Coronary artery (tissue), 2 donors: ENCODE results near the gene NFE2L1.
A peak's percentile ranks its signal among the peaks of the same experiment; 100 is the strongest.

Experiments used
- DNase-seq: peaks from one replicate; pipeline ENCODE4 v3.0.0-alpha.2; 2017; ENCODE audit warnings: low spot score
- H3K27ac ChIP-seq, 2 donors: fragments of 200-600 bp; sonication (generic); one replicate each; pipeline ENCODE4 v1.5.1; 2016 to 2019
- H3K4me3 ChIP-seq: fragments of 200-600 bp; sonication (generic); 2 replicates; pipeline ENCODE4 v1.5.1; 2016; ENCODE audit warnings: mild to moderate bottlenecking, moderate library complexity
- TF ChIP-seq, protein P1 (sequence below): fragments of 200-600 bp; sonication (generic); IDR thresholded peaks from one replicate; pipeline ENCODE4 v1.5.1; 2019; ENCODE audit warnings: antibody characterized with exemption

Gene NFE2L1

DNA sequence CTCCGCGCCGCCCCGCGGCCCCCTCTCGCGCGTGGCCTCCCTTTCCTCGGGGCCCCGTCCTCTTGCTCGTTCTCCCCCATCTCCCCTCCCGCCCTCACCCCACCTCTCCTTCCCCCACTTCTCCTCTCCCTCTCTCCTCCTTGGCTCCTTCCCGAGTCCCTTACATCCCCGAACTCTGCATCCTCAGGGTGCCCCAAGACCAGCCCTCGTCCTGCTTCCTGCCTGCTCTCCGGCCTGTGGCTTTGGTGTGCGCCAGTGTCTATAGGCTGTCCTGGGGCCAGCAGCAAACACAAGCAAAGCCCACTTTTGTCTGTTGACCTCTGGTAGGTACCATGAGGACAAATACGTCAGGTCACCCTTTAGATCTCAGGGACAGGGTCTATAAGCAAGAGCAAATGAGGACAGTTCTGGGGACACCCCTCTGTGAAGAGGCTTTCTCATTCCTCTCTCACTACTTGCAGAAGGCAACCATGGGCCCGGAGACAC, 10.3 kb upstream of the NFE2L1 start:
- Histone ChIP-seq H3K27ac (peak overlapping the region in 1 of 2 donors; percentile 93), H3K4me3 (peak overlapping the region; percentile 81)
- TF ChIP-seq, protein P1, sequence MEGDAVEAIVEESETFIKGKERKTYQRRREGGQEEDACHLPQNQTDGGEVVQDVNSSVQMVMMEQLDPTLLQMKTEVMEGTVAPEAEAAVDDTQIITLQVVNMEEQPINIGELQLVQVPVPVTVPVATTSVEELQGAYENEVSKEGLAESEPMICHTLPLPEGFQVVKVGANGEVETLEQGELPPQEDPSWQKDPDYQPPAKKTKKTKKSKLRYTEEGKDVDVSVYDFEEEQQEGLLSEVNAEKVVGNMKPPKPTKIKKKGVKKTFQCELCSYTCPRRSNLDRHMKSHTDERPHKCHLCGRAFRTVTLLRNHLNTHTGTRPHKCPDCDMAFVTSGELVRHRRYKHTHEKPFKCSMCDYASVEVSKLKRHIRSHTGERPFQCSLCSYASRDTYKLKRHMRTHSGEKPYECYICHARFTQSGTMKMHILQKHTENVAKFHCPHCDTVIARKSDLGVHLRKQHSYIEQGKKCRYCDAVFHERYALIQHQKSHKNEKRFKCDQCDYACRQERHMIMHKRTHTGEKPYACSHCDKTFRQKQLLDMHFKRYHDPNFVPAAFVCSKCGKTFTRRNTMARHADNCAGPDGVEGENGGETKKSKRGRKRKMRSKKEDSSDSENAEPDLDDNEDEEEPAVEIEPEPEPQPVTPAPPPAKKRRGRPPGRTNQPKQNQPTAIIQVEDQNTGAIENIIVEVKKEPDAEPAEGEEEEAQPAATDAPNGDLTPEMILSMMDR, result no peak
- no peak for DNase-seq

DNA sequence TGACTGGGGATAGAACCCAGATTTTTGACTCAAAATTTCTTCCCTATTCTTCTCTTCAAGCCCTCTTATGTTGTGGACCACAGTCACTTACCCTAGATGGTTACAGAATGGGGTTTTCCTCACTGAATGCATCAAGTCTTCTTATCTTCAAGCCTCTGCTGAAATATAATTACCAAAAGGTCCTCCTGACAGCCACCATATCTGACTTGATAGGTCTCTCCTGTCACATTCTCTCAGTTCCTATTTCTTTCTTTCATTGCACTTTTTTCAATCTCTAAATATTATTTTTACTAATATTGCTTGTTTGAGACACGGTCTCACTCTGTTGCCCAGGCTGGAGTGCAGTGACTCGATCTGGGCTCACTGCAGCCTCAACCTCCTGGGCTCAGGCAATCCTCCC, 9.5 kb upstream of the NFE2L1 start:
- TF ChIP-seq, protein P1, result no peak
- H3K27ac ChIP-seq, result no peak overlapping the region
- H3K4me3 ChIP-seq, result no peak overlapping the region
- DNase-seq, result no peak

DNA sequence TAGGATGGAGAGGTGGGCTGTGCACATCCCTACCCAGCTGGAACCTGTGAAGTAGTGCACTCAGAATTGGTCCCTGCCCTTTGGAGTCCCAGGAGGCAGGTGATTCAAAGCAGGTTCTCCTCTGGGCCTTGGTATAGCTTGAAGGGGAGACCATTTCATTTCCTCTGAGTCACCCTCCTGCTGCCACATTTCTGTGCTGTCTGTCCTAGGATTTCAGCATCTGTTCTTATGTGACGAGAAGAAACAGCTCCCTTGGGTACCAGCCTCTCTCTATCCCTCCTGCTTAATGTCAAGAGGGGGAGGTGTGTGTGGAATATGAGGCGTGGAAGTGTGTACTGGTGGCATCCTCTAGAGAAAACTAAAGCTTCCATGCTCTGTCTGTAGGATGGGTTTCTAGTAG, 5.0 kb upstream of the NFE2L1 start:
- TF ChIP-seq, protein P1, result no peak
- Histone ChIP-seq H3K4me3 (no peak overlapping the region), H3K27ac (no peak overlapping the region)
- no peak for DNase-seq

DNA sequence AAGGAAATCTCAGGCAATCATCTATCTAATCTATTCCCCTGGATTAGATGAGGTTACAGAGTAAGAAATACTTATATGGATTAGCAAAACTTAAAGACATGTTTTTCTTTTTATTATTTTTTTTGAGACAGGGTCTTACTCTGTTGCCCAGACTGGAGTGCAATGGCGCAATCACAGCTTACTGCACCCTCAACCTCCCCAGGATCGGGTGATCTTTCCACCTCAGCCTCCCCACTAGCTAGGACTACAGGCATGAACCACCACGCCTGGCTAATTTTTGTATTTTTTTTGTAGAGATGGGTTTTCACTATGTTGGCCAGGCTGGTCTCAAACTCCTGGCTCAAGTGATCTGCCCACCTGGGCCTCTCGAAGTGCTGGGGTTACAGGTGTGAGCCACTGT, 3.3 kb upstream of the NFE2L1 start:
- TF ChIP-seq, protein P1, result no peak
- Histone ChIP-seq H3K4me3 (no peak overlapping the region), H3K27ac (peak overlapping the region in 1 of 2 donors; percentile 42)
- no peak for DNase-seq

DNA sequence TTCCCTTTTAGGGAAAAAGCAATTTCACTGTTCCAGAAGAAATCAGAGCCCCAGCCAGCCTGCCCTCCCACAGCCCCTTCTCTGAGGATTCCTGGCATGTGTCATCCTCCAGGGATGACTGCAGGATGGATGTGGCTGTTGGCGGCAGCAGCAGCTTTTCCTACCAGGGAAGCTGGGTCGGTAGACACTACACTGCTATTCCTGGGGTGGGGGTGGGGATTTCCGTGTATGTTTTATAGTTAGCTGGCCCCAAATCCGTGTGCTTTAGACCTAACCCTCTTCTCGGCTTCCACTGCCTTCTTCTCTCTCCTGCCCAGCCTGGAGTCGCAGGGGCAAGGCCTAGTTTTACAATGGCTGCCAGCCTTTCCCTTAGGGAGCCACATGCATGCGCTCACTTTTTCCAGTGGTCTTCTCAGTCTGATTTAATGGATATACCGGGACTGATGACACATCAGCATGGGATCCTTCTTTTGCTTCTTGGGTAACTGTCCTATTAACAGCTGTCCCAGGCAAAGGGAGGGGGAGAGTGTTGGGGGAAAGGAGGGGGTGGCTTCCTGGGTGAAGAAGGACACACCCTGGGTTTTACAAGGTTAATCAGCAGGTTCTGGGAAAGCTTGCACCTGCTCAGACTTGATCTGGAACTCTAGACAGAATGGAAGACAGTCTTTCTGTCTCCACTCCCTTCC, 2.7 kb upstream of the NFE2L1 start:
- Histone ChIP-seq H3K4me3 (no peak overlapping the region), H3K27ac (peak overlapping the region in 1 of 2 donors; percentile 42)
- TF ChIP-seq, protein P1, result no peak
- DNase-seq, result no peak

DNA sequence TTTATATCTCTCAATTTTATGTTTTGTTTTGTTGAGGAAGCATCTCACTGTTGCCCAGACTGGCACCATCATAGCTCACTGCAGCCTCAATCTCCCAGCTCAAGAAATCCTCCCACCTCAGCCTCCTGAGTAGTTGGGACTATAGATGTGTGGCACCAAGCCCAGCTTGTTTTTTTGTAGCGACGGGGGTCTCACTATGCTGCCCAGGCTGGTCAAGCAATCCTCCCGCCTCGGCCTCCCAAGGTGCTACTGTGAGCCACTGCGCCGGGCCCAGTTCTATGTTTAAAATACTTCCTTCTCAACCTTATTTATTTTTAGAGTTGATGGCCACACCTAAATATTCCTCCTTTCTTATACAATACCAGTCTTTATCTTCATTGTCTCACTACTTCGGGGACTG, 1.9 kb upstream of the NFE2L1 start:
- TF ChIP-seq, protein P1, result no peak
- Histone ChIP-seq H3K27ac (no peak overlapping the region), H3K4me3 (peak overlapping the region; percentile 77)
- DNase-seq, result no peak

DNA sequence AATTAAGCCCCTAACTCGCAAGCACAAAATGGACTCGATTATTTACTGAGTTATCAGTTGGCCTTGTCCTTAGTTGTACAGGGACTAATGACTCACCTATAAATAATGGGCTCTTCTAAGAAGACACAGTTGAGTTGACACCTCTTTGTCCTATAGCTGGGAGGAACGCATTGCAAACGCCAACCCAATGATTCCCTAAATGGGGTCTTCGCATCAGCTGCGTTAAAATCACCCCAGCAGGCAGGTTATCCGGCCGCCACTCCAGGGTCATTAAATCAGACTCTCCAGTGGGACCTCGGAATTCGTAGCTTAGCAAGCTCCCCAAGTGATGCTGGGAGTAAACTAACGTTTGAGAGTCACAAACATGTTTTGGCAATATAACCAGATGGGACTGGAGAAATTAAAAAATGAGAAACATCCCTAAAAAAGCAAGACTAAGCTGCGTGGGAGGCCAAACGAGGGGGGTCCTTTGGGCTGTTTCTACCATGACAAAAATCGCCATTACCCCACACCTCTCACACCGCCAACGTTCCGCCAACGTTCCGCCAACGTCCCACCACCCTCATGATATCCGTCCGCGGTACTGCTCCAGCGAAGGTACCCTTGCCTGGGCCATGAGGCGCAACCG, 932 bp upstream of the NFE2L1 start:
- Histone ChIP-seq H3K27ac (peak overlapping the region; percentile 97), H3K4me3 (peak overlapping the region; percentile 77)
- DNase-seq, result no peak
- TF ChIP-seq, protein P1, result no peak
